K562 (cell line): Measurements from ENCODE around the gene CAMK2D. TPM values are rescaled to one million over a fixed set of nuclear protein-coding genes. Genes with fewer than 3 reads are reported as not detected.

Source experiments
- ATAC-seq: fragments of 200-7000 bp; cut with Tn5 transposase; 3 replicates; pipeline ENCODE4 v1.9.1; 2020; ENCODE audit warnings: moderate library complexity
- BruUV-seq: library from RNA; stranded (reverse); fragments of 400-500 nt; replicated peaks from 2 replicates; lab custom pipeline; 2021; lab: Mats Ljungman, UMichigan
- CTCF ChIA-PET: fragments of 300-600 bp; formaldehyde crosslinking; extraction: SDS; loops from one replicate; lab custom pipeline; 2021; ENCODE audit warnings: low intra/inter-chr PET ratio; lab: Yijun Ruan, JAX
- POLR2A ChIA-PET: fragments of 300-600, 350-650 bp; sonication (Branson Sonifier 250); formaldehyde crosslinking; extraction: SDS; loops from one replicate; lab custom pipeline; 2021; ENCODE audit warnings: antibody characterized with exemption, inconsistent platforms; lab: Yijun Ruan, JAX
- DNase-seq, 4 experiments: peaks; one replicate each; pipeline versions ENCODE4 v3.0.0 to v3.0.0-alpha.2; 2011 to 2018; ENCODE audit warnings: low spot score in 3 of 4, mixed read lengths in 3 of 4; ENCODE audit errors: extremely low read depth in 1 of 4
- FAIRE-seq: peaks from 2 replicates; lab custom pipeline; 2011; peaks lifted over from hg19 to GRCh38; lab: Jason Lieb, UNC
- H2AFZ ChIP-seq: 2 replicates; pipeline ENCODE4 v1.6.0; 2011; ENCODE audit warnings: low read depth, low read length, control low read depth, inconsistent platforms
- H3K27ac ChIP-seq: fragments of 200-600 bp; 3 replicates; pipeline ENCODE4 v1.8.0; 2011; ENCODE audit warnings: low read depth, mild to moderate bottlenecking, control low read depth, inconsistent platforms, low read length, moderate library complexity, mixed read lengths; ENCODE audit errors: extremely low read depth
- H3K27me3 ChIP-seq, 2 experiments: fragments of 300-600 bp in 1 of 2; 2 replicates in 1 of 2; 3 replicates in 1 of 2; pipeline versions ENCODE4 v1.6.0 to v1.8.0; 2011; ENCODE audit warnings: inconsistent platforms in 2 of 2, low read length in 2 of 2, mild to moderate bottlenecking in 1 of 2, mixed read lengths in 1 of 2, moderate library complexity in 1 of 2; ENCODE audit not compliant: control insufficient read depth in 2 of 2, insufficient read depth in 2 of 2
- H3K36me3 ChIP-seq: fragments of 300-600 bp; 3 replicates; pipeline ENCODE4 v1.8.0; 2011; ENCODE audit warnings: mild to moderate bottlenecking, low read length, inconsistent platforms; ENCODE audit not compliant: control insufficient read depth, insufficient read depth
- H3K4me1 ChIP-seq, 2 experiments: fragments of 200-600 bp in 1 of 2; replicated peaks in 1 of 2; 2 replicates in 1 of 2; 3 replicates in 1 of 2; pipeline versions ENCODE4 v1.5.1 to v1.8.0; 2011; ENCODE audit warnings: inconsistent platforms in 2 of 2, low read length in 2 of 2, mild to moderate bottlenecking in 1 of 2, mixed read lengths in 1 of 2, moderate library complexity in 1 of 2; ENCODE audit not compliant: control insufficient read depth in 2 of 2, insufficient read depth in 2 of 2
- H3K4me2 ChIP-seq: 2 replicates; pipeline ENCODE4 v1.6.1; 2011; ENCODE audit warnings: low read length, control low read depth, inconsistent platforms, mixed read lengths; ENCODE audit not compliant: insufficient read depth
- H3K4me3 ChIP-seq: fragments of 200-600 bp; sonication (generic), shearing (Covaris generic); 2 replicates; pipeline ENCODE4 v1.5.1; 2016; ENCODE audit warnings: control low read depth, inconsistent platforms
- H3K79me2 ChIP-seq: fragments of 200-600 bp; 3 replicates; pipeline ENCODE4 v1.8.0; 2011; ENCODE audit warnings: low read length, inconsistent platforms; ENCODE audit not compliant: control insufficient read depth, insufficient read depth
- H3K9ac ChIP-seq, 2 experiments: 2 replicates each; pipeline versions ENCODE4 v1.6.0 to v1.6.1; 2011; ENCODE audit warnings: low read depth in 2 of 2, low read length in 2 of 2, control low read depth in 1 of 2, inconsistent platforms in 1 of 2, mild to moderate bottlenecking in 1 of 2, mixed read lengths in 1 of 2; ENCODE audit not compliant: insufficient read depth in 1 of 2
- H3K9me1 ChIP-seq: one replicate; pipeline ENCODE4 v1.6.0; 2011; ENCODE audit warnings: inconsistent platforms, mild to moderate bottlenecking, low read length, moderate library complexity; ENCODE audit not compliant: control insufficient read depth, insufficient read depth
- H3K9me3 ChIP-seq: replicated peaks from 2 replicates; pipeline ENCODE4 v1.5.1; 2011; ENCODE audit warnings: low read depth, low read length, inconsistent platforms; ENCODE audit not compliant: control insufficient read depth, insufficient read depth
- H4K20me1 ChIP-seq: replicated peaks from 2 replicates; pipeline ENCODE4 v1.6.1; 2011; ENCODE audit warnings: low read length, inconsistent platforms, mixed read lengths; ENCODE audit not compliant: control insufficient read depth, insufficient read depth
- ARID2 ChIP-seq: fragments of 450-650 bp; IDR thresholded peaks from 2 replicates; pipeline ENCODE4 v1.6.1; 2017; ENCODE audit warnings: antibody characterized with exemption, mild to moderate bottlenecking
- FOXP1 ChIP-seq: sonication (generic); formaldehyde crosslinking; IDR thresholded peaks from 2 replicates; pipeline ENCODE4 v1.8.0; 2022; ENCODE audit warnings: mild to moderate bottlenecking, missing genetic modification reagents
- MTA3 ChIP-seq: fragments of 450-650 bp; formaldehyde crosslinking; IDR thresholded peaks from 2 replicates; pipeline ENCODE4 v1.6.1; 2017; ENCODE audit warnings: mild to moderate bottlenecking, borderline replicate concordance
- NR4A1 ChIP-seq, 2 experiments: fragments of 250-450 bp in 1 of 2; fragments of 450-650 bp in 1 of 2; sonication (Bioruptor Pico) in 1 of 2; IDR thresholded peaks; 2 replicates each; pipeline versions ENCODE4 v1.4.0 to v1.6.1; 2016 to 2020; ENCODE audit warnings: mild to moderate bottlenecking in 2 of 2, missing compliant biosample characterization in 1 of 2, missing genetic modification characterization in 1 of 2, moderate library complexity in 1 of 2
- RNF219 ChIP-seq: fragments of 250-450 bp; sonication (Bioruptor Pico); IDR thresholded peaks from 2 replicates; pipeline ENCODE4 v1.5.0; 2022; ENCODE audit warnings: mild to moderate bottlenecking
- STAT6 ChIP-seq: sonication (generic); formaldehyde crosslinking; IDR thresholded peaks from 2 replicates; pipeline ENCODE4 v1.8.1; 2023; ENCODE audit warnings: mild to moderate bottlenecking, missing genetic modification reagents
- TAF9B ChIP-seq: fragments of 450-650 bp; IDR thresholded peaks from 2 replicates; pipeline ENCODE4 v1.6.1; 2018; ENCODE audit warnings: mild to moderate bottlenecking; ENCODE audit not compliant: partially characterized antibody
- ZNF175 ChIP-seq: fragments of 200-800 bp; sonication (Bioruptor generic); IDR thresholded peaks from 2 replicates; pipeline ENCODE4 v1.6.1; 2016; ENCODE audit warnings: low read depth, mild to moderate bottlenecking, missing genetic modification characterization, missing compliant biosample characterization
- ZNF609 ChIP-seq: sonication (generic); formaldehyde crosslinking; IDR thresholded peaks from 2 replicates; pipeline ENCODE4 v1.8.1; 2023; ENCODE audit warnings: missing genetic modification reagents, mild to moderate bottlenecking, borderline replicate concordance
- WGBS: fragments of 100-300 bp; shearing (Covaris generic); methylation state at CpG from one replicate; pipeline ENCODE4 v1.1.6; 2016; ENCODE audit warnings: low coverage, mixed read lengths; ENCODE audit not compliant: insufficient coverage; ENCODE audit errors: missing lambda C conversion rate; 5-methylcytosine and 5-hydroxymethylcytosine counted together
- in situ Hi-C: fragments of 300-500 bp; cut with MboI; formaldehyde crosslinking; loops from 4 replicates; pipeline ENCODE4 v1.15.0; 2018; ENCODE audit warnings: inconsistent platforms, mixed read lengths
- intact Hi-C: fragments of 100-400 bp; cut with micrococcal nuclease; formaldehyde crosslinking; loops from 2 replicates; pipeline ENCODE4 v1.14.2; 2022
- polyA plus RNA-seq, 8 experiments: library from polyadenylated mRNA; depleted of rRNA in 4 of 8; stranded (reverse) in 5 of 8; unstranded in 3 of 8; fragments of >200 nt; fragmentation: Nextera tagmentation in 2 of 8; fragmentation: Illumina TruSeq in 1 of 8; extraction: Ambion mirVana in 2 of 8; extraction: Trizol in 1 of 8; gene quantifications; 2 replicates each; pipeline versions ENCODE4 v1.2.1 to v1.2.3, GENCODE V29; 2011 to 2014; ENCODE audit warnings: inconsistent platforms in 1 of 8, missing spikeins in 1 of 8
- total RNA-seq, 7 experiments: library from RNA; depleted of rRNA in 6 of 7; stranded (reverse); fragments of >200 nt in 6 of 7; fragmentation: Illumina TruSeq in 2 of 7; extraction: Trizol in 2 of 7; gene quantifications; 2 replicates each; pipeline versions ENCODE4 v1.2.1 to v1.2.3, GENCODE V29; 2011 to 2021; ENCODE audit warnings: low replicate concordance in 1 of 7

Gene CAMK2D
- total and polyA plus RNA-seq, 9 of the 15 experiments (the other 6 are each of a cell fraction or from before 2014, with no cell fraction given) = 0.01 to 0.33 (median 0.04) TPM; not detected in 2

GRCh38 chr4:113659127-113659526 is 102.4 kb downstream of the CAMK2D start:
- no peaks in the 10 kb centered on the region for H3K79me2 ChIP-seq
- no peak overlapping the region for H2AFZ ChIP-seq
- H3K9ac ChIP-seq = no peak overlapping the region
- ChIA-PET CTCF (no interaction called here), POLR2A (no interaction called here)
- intact Hi-C loops (no loop called here), in situ Hi-C loops (no loop called here)
- TF ChIP-seq MTA3 = no peak
- TF ChIP-seq RNF219 (CRISPR knock-in tag) = no peak
- TF ChIP-seq ARID2 = no peak
- no peak for TF ChIP-seq NR4A1 (CRISPR knock-in tag; IDR thresholded peaks at IDR 0.05)
- TF ChIP-seq NR4A1 (tag; IDR thresholded peaks at IDR 0.05) = no peak
- no peak for TF ChIP-seq ZNF609 (CRISPR knock-in tag)
- no peak for TF ChIP-seq STAT6
- TF ChIP-seq TAF9B = no peak
- TF ChIP-seq ZNF175 (CRISPR knock-in tag) = no peak
- TF ChIP-seq FOXP1 = no peak
- DNase-seq (no peak), FAIRE-seq (no peak), ATAC-seq (no peak)
- no peaks in the 10 kb centered on the region for H3K27me3 ChIP-seq
- no peaks in the 10 kb centered on the region for H3K36me3 ChIP-seq
- no peak overlapping the region for H3K27ac ChIP-seq
- H3K9me1 ChIP-seq = no peaks in the 10 kb centered on the region
- H3K4me3 ChIP-seq = no peak overlapping the region
- 0% methylated on average over 1 of the region's 1 CpG for WGBS
- H4K20me1 ChIP-seq = no peaks in the 10 kb centered on the region
- BruUV-seq = no TSS peak
- no peaks in the 10 kb centered on the region for H3K4me1 ChIP-seq
- 0 out of 2 replicates have a peak, but pooled peaks cover 2% of the 10 kb centered on the region for H3K9me3 ChIP-seq
- no peak overlapping the region for H3K4me2 ChIP-seq
